HG03457 (cell line): ENCODE data around the gene DENND2D.
"Not testable (repeated sequence)": the region's sequence is repeated elsewhere in the genome, so short reads cannot be mapped to it uniquely, and the experiment has no call there.

Experiments used
- ATAC-seq: cut with Tn5 transposase; IDR thresholded peaks from one replicate; pipeline ENCODE4 v1.9.1; 2021; ENCODE audit warnings: moderate number of reproducible peaks; ENCODE audit not compliant: unreplicated experiment

The DENND2D gene

DNA sequence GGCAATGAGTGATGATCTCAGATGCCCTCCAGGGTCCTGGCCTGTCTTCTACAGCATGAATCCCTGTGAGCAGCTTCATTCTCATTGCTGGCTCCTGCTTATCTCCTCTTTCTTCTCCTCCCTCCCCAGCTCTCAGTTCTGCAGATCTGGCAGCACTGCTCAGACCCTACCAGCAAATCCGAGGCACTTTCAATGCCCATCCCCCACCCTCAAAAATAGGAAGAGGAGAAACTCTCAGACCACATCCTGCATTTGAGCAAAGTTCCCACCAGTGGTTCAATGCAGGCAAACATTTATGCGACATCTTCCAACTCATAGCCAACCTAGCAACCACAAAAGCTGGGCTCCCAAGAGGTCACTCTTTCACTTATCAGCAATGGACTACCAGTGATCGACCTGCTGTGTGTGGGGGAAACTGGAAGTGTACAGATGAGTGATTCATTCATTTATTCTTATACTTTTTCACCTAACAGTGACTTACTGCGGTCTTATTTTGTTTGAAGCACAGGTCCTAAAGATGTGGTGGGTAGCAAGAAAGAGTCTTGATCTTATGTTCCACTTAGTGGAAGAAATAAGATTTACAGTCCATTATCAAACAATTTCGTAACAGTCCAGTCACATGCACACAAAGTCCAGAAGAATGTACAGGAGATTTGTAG lies 21.3 kb upstream of the DENND2D start:
- ATAC-seq = peak; percentile 44

DNA sequence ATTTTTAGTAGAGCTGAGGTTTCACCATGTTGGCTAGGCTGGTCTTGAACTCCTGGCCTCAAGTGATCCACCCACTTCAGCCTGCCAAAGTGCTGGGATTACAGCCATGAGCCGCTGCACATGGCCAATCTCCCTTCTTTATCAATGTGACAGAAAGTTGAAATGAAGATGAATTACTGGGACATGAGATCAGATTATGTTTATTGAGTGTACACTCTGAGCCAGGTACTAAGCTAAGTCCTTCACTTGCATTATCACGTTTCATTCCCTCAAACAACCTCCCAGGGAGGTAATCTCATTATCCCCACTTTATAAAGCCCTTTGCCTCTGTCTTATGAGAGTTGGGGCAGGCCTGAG lies 20.8 kb upstream of the DENND2D start:
- no peak for ATAC-seq

DNA sequence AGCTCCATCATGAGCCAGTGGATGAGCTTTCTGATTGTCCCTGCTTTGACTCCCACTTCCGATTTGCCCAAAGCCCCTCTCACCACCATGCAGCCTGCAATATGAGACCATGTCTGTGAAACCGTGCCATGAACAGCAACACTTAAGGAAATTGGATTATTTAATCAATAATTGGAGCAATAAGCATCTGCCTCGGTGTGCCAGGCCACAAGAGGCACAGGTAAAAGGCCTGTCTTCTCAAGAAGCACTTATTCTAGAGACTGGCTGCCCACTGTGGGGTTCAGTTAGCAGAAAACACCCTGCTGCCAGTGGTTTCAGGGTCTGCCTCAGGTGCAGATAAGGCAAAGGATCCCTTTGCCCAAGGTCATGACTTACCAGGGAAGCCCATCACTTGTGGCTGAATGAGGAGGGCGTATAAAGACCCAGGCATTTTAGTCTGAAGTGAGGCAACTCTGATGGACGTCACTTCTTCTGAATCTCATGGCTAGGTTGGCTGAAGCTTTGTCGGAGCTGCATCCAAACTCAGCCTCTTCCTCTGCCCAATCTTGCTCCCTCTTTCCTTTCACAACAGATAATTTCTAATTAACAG lies 19.9 kb upstream of the DENND2D start:
- ATAC-seq = no peak

DNA sequence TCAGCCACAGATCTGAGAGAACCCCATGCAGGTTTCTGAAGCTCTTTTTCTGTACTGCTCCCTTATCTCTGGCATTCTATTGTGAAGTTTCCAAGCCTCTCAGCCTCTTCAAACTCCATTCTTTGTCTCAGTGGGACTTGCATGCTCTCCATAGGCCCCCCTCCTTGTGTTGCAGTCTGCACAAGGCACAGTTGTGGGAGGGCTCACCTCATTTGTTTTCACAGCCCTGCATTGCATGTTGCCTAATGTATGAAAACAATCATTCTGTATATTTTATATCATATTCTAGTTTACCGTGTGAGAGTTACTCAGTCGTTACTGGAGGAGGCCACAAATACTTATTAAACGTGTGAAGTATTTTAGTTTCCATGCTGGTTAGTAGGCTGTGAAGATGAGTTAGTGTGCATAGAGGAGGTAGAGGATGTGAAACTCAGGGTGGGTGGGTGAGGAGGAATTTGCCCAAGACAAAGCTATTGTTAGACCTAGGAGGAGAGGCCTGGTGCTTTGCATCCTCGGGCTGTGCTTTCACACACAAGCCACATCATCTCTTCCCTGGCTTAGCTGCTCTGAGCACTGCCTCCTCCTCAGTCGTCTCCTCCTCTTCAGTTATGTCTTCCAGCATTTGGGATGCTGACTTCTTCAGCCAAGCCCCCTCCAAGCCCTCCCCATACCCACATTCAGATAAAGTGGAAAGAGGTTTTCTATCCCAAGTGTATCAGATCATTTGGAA lies 19.3 kb upstream of the DENND2D start:
- ATAC-seq = peak; percentile 23

DNA sequence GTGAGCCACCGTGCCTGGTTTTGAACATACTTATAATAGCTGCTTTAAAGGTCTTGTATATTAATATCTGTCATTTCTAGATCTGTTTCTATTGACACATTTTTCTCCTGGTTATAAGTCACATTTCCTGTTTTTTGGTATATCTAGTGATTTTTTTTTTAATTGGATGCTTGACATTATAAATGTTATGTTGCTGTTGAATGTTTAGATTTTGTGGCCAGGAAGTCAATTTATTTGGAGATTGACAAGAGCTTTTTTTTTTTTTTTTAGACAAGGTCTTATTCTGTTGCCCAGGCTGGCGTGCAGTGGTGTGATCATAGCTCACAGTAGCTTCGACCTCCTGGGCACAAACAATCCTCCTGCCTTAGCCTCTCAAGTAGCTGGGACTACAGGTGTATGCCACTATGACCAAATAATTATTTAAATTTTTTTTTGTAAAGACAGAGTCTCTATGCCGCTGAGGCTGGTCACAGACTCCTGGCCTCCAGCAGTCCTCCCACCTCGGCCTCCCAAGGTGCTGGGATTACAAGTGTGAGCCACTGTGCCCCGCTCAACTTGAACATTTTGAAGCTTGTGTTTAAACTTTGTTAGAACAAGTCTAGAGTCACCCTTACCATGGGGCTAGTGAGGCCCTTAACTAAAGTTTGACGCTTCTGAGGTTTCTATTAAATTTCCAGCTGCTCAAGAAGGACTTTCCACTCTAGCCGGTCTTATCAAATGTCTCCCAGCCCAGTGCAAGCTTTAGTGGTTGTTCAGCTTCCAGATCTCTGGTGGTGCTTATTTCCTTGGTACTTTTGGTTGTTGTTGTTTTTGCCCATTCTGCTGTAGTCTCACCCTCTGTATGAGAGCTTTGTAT lies 18.5 kb upstream of the DENND2D start:
- ATAC-seq = no peak

DNA sequence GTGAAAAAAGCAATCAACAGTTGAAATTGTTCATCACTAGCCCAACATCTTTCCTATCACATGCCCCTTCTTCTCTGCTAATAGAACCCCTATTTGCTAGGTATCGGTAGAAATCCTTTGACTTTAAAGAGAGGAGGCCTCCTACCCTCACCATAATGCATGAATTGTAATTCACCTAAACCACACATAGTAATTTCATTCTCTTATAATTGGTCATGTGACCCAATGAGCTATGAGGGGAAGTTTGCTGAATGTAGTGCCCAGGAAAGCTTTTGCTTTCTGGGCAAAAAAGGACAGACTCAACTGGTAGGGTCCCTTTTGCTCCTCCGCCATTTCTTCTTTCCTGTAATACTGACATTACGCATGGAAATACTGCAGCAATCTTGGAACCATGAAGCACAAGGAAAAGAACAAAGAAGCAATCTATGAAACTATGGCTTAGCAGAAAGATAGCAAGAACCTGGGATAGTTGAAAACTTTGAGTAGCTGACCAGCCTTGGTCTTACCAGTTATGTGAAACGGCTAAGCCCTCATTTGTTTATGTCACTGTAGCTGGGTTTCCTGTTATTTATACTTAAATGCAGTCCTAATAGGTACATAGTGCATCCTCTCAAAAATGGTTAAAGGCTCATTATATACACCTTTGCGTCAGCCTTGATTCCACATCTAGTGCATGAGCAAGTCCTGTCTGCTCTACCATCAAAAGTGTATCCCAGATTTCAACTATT lies 16.9 kb upstream of the DENND2D start:
- ATAC-seq = no peak

DNA sequence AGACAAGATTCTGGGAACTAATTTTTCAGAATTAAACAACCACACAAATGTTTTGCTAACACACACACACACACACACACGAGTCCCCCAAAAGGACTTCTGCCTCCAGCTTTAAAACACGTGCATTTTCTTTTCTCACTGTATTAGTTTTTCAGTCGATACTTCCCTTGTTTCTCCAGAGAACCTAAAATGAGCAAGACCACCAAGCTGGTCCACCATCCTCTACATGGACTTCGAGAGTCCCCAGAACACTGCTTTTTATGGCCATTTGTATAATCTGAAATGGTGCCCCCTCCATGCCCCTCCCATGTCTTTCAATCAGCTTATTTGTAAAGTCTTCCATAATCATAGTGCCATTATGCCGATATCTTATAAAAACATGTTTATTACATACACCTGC lies 16.3 kb upstream of the DENND2D start:
- ATAC-seq = no peak

DNA sequence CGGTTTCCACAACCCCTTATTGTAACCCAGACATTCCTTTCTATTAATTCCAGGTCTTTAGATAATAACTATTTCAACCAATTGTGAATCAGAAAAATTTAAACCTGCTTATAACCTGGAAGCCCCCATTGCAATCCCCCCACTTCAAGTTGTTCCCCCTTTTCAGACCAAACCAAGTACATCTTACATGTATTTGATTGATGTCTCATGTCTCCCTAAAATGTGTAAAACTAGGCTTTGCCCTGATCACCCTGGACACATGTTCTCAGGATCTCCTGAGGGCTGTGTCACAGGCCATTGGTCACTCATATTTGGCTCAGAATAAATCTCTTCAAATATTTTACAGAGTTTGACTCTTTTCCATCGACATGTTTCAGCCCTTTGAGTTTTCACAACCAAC lies 14.8 kb upstream of the DENND2D start:
- not testable (repeated sequence) for ATAC-seq

DNA sequence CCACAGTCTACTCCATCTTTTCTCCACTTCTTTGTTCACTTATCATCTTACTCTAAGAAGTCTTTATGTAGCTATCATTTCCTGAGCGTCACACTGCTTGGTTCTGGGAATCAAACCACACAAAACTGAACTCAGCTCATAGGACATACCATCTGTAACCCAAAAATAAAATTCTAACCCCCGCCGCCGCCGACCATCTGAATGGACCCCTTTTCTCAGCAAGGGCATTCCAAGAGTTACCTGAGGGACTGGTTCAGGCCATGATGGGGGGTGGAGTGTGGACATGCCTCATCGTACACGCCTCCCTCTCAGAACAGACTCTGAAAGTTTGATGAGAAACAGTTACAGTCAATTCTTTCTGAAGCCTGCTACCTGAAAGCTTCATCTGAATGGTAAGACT lies 14.4 kb upstream of the DENND2D start:
- ATAC-seq = no peak

DNA sequence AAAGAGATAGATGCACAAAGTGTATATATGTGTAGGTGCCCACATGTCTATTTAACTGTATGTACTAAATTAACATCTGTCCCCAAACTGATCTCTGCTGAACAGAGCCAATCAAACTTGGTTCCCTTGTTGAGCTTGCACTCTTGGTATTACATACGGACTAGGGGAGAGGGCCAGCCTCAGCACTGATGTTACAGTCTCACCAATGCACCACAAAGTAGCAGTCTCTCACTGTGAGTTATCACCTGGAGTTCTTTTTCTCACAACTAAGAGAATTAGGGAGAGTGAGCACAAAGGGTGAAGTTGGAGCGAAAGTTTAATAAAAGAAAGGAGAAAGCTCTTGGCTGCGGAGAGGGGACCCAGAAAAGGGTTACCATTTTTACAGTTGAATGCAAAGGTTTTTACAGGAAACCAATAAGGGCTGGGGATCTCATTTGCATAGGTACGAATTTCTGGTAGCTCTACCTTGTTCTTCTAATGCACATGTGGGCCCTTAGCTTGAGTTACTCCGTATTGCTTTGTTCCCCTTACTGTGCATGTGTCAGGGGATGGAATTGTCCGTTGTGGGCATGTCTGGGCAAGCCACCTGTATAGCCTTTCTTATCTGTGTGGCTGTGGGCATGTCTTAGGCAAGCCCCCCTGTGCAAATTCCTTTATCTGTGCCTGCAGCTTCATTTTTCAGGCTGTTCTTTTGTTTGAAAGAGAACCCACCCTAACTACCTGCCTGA lies 13.8 kb upstream of the DENND2D start:
- no peak for ATAC-seq

DNA sequence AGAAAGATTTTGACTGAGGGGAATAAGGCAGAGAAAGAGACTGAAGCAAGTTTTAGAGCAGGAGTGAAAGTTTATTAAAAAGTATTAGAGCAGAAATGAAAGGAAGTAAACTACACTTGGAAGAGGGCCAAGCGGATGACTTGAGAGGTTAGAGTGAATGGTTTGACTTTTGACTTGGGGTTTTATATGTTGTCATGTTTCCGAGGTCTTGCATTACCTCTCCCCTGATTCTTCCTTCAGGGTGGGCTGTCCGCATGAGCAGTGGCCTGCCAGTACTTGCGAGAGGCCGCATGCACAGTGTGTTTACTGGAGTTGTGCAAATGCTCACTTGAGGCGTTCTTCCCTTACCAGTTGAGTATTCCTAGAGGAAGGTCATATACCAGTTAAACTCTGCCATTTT lies 13.0 kb upstream of the DENND2D start:
- no peak for ATAC-seq

DNA sequence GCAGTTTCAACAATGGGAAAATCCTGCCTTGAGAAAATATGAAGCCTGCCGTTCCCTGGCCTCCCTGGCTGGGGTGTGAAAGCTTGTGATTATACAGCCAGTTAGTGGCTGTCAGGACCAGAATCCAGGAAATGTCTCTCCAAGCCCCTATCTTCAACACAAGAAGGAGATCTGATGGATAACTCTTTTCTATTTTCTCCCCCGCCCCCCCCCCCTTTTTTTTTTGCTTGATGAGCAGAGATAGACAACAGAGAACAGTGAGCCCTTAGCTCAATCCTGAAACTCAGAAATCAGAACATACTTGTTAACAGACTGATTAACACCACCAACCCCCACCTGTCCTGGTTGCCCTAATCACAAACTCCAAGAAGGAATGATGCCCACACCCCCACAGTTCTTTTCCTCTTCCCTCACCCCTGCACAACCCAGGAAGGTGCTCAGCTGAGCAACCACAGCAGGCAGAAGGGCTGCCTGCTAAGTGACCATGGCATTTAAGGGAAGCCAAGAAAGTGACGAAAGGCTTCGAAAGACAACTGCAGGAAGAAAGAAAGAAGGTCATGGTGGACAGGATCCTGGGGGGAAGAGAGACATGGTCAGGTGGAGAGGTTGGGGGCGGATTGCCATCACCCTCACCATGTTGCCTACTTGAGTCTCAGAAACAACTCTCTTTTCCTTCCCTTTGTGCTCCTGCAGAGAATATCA lies 12.3 kb upstream of the DENND2D start:
- ATAC-seq = no peak

DNA sequence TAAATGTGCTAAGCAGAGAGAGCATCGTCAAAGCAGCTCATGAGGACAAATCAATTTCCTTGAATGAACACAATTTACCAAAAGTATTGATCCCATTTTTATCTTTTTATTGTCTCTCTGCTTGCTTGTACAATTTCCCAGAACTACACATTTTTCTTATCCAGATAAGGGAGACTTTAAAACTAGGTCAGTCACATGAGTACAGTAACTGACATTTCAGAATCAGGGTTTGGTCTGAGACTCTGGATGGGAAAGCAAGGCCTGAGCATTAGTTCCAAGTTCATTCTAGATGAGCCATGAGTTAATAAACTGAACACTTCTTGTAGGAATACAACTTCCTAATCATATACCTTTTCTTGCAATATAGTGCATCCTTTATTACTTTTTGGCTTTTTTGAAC lies 11.5 kb upstream of the DENND2D start:
- ATAC-seq = no peak

DNA sequence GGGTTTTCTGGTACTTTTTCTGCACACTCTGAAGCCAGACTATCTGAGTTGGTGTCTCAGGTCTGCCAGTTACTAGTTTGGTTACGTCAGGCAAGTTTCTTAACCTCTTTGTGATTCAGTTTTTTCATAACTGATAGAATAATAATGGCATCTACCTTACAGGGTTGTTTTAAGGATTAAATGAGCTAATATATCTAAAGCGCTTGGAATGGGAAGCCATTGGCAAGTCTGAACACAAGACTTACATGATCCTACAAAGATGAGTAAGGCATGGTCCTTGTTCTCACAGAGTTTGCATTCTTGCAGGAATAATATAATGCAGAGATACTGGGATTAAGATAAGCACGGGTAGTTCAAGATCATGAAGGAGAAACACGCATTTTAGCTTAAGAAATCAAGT lies 9.2 kb upstream of the DENND2D start:
- no peak for ATAC-seq

DNA sequence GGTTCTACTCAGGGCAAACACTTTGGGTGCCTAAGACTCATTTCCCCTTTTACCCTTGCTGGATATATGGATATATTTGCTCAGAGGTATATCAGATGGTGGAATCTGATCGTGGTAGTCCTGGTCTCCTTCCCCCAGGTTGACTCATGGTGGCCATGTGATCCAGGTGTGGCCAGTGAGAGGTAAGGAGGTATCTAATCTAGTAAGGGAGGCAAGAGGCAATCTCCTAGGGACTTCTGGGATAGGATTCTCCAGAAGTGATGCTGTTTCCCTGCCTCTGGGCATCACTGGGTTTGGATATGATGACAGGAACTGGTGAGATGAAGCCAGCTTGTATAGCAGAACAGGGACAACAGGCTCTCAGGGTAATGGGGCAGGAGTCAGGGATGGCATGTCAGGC lies 8.5 kb upstream of the DENND2D start:
- ATAC-seq = no peak

DNA sequence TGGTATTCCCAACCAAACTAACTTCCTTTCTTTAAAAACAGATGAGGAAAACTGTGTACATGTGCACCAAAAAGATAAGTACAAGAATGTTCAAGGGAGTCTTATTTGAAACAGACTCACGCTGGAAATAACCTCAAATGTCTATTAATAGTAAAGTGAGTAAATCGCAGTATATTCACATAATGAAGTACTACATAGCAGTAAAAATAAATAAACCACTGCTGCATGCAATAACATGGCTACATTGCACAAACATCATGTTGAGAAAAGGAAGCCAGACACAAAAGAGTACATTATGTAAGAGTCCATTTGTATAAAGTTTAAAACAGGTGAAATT lies 5.2 kb upstream of the DENND2D start:
- no peak for ATAC-seq

DNA sequence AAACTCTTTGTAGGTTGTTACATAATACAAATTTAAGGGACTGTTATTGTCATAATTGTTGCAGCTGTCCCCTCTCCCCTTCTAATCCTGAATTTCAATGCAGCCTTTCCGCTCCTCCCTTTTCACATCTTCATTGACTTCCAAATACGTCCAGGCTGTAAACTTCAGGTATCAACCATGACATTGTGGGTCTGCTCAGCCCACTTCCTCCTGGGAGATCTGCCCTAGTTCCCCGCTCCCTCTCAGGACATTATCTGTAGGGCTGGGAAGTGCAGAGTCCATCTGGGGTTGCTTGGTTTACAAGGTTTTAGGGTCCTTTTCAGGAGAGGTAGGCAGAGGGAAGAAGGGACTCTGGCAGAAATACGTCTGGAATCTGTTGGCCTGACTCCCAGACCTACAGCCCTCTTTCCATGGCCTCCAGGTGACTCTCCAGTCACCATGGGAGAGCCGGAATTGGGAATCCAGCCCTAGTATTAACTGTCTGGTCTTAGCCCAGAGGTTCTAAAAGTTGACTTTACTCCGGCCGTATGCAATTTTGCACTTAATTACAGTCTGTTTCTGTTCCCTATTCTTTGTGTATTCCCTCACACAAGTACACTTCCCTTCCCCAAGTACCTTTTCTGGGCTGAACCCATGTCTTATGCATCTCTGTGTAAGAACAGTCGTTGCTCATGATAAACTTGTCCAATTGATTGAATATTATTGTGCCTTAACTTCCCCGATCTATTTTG lies 4.7 kb upstream of the DENND2D start:
- no peak for ATAC-seq

DNA sequence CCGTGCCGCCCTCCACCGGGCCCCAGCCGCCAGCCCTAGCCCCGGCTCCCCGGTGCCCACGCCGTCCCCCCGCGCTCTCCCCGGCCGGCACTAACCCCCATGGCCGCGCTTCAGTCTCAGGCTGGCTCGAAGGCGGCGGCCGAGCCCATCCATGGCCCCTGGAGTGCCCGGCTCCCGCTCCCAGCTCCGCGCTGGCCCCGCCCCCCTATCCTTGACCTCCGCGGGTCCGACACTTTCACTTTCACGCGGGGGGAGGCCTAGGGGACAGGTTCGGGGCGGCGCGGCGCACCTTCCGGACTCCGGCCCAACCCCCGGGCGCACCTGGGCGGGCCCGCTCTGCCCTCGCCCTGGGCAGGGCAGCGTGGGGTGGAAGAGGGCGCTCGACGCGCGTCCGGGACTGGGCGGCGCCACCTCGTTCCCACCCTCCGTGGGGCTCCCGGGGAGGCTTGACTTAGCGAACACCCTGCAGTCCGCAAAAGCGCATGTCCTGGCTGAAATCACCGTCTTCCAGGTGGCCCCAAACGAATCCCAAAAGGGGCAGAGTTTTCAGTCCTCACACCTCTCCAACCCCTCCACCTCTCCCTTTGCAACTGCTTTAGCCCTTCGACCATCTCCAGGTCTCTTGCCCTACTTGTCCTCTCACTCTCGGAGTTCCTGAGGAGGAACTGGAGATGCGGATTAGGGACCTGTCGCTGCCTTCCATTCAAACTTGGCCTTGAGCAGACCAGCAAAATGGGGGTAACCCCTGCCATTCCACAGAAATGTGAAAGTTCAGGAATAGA lies 3.9 kb upstream of the DENND2D start:
- ATAC-seq = peak; percentile 63
